HG03342 (cell line): ENCODE results near the gene SLC22A23.

Experiments
- ATAC-seq: cut with Tn5 transposase; IDR thresholded peaks from one replicate; pipeline ENCODE4 v1.9.1; 2021; ENCODE audit warnings: mild to moderate bottlenecking, moderate library complexity; ENCODE audit not compliant: unreplicated experiment

The SLC22A23 gene

GRCh38 chr6:3356056-3356823 is 100.6 kb downstream of the SLC22A23 start:
- peak; percentile 91 for ATAC-seq

DNA sequence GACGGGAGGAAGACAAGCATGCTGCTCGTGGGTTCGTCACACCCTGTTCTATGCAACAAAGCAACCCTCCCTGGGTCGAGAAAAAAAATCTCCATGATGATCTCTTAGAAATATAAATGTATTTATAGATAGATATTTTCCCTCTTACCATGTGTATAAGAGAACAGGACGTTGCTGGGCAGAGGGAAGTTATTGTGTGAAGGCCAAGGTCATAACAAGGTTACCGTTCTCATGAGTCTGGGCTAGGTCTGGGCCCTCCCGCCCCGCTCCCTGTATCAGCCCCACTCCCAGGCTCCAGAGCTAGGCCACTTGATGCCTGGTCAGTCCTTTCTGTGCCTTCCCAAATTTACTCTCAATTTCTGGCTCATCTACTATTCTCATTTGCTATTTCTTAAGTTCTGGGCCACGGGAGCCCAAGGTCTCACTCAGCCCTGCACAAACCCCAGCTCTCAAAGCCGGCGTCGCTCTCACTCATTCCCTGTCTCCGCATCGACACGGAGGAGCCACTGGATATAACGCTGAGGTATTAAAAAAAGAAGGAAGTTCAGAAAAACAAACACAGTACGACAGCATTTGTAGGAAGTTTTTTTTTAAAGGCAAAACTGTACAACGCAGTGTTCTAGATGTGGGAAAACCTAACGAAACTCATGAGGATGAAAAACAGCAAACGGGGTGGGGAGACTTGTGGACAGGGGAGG is 101.3 kb downstream of the SLC22A23 start:
- no peak for ATAC-seq

DNA sequence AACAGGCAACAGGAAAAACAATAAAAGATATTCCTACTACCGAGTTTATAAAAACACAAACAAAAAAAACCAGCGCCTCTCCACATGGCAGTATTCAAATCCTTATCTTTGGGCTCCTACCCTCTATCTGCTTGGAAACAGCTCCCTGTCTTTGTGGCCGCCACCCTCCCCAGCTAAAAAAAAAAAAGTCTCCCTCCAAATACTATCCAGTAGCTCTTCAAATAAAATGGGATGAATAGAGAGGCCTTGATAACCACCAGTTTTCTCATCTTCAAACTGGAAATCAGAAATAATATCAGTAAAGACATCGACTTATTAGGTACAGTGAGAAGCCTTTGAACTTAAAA is 101.9 kb downstream of the SLC22A23 start:
- ATAC-seq, result no peak

- ATAC-seq, result no peak
These were observed 102.9 kb downstream of the SLC22A23 start for GRCh38 chr6:3353939-3354338.

GRCh38 chr6:3353213-3353903 is 103.5 kb downstream of the SLC22A23 start:
- ATAC-seq, result no peak

DNA sequence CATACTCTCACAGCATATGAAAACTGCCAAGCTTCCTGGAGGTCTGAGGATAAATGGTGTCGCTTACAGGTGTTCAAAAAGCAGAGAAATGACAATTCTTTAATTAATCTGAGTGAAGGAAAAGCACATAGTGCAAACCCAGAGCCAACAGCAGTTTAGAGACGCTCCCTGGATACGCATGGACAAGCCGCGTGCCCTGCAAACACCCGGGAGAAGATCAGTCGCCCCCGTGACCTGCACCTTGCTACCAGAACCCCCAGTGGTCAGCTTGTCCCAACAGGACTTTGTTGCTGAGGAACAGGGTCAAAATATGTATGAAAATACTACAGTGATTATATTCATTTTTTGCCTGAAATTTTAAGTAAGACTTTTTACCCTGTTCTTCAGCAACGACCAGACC is 104.2 kb downstream of the SLC22A23 start:
- ATAC-seq, result no peak

DNA sequence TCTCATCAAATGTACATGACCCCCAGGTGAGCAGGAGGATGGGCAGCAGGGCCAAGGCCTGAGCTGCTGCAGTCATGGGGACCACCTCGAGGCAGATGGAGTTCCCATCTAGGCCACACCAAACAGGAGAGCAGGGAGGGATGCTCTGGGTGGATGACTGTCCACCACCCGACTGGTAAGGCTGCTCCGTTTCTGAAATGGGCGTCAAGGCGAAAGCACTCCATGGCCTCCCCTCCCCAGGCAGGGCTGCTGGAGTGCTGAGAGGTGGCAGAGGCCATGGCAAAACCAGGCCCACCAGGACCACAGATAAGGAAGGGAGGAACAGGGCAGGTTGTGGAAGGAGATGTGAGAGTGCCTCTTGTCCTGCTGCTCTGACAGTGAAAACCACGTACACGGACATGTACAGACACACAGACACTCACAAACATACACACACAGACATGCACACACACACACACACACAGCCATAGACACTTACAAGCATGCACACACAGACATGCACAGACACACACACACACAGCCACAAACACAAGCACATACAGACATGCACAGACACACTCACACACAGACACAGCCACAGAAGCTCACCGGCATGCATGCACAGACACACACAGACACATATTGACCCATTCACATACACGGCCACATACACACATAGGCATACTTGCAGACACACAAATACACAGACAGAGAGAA is 104.9 kb downstream of the SLC22A23 start:
- ATAC-seq, result no peak

GRCh38 chr6:3351105-3351676 is 105.7 kb downstream of the SLC22A23 start:
- no peak for ATAC-seq

DNA sequence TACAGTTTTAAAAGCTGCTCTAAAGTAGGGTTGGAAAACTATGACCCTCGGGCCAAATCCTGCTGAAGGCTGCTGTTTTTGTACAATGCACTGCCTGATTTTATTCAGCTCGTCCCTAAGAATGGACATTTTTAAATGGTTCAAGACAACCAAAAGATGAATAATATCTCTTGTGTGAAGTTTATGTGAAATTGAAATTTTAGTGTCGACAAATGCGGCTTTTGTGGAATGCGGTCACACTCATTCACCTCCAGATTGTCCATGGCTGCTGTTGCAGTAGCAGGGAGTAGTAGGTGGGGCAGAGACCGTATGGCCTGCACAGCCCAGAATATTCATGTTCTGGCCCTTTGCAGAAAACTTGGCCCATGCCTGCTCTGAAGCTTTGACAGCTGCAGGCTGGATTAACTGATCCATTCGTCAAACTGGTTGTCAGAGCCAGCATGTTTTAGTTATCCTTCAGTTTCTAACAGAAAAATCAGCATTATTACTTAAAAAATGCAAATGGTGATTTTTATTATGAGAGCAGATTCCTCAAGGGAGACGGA is 106.5 kb downstream of the SLC22A23 start:
- no peak for ATAC-seq

GRCh38 chr6:3349388-3350251 is 107.2 kb downstream of the SLC22A23 start:
- no peak for ATAC-seq

DNA sequence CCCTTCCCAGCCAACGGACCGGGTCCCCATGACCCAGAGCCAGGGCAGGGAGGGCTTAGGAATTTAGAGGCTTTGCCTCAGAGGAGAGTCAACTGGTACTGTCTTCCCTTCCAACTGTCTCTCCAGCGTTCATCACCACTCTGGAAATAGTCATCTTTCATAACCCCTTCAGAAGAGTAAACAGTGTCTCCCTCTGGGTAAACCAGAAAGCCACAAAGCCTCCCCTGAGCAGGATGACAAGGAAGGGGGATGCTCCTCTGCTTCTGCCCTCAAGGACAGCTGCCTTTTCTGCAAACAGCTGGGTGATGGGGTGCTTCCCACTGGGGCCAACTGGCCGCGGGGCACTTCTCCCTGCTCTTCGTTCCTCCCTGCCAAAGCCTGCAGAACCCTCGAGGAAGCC is 108.0 kb downstream of the SLC22A23 start:
- no peak for ATAC-seq

- ATAC-seq, result no peak
These were observed 109.0 kb downstream of the SLC22A23 start for GRCh38 chr6:3347826-3348225.

GRCh38 chr6:3347247-3347646 is 109.6 kb downstream of the SLC22A23 start:
- ATAC-seq, result no peak

DNA sequence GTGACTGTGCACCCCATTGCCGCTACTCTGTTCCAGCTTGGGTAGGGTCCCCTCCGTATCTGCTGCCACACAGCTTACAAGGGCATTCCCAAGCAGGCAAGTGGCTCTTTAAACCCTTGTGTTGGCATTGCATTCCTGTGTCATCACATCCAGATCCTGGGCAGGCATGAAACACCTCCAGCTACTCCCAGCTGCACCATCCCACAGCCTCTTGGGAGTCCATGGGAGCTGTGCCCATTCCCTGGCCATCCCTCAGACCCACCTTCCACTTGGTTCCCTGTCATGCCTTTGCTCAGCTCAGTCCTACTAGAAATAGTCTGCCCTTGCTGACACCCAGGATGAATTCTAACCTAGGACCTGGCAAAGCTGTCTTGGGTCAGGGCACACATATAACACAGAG is 110.4 kb downstream of the SLC22A23 start:
- ATAC-seq, result no peak

DNA sequence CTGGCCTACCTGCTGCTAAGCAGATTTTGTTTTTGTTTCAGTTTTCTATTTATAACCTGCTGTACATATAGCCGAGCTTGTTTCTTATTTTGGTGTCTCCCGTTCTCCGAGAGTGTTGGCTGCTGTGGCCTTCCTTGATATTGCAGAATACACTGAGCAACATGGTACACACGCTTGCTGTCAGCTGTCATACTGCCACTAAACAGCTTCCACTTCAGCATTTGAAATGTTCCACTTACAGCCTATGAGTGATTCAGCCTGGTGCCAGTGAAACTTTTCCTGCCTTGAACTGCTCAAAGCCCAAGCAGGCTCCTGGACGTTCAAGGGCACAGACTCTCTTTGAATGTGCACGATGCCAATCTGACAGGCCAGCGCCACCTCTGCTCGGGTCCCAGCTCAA is 111.0 kb downstream of the SLC22A23 start:
- ATAC-seq, result no peak

DNA sequence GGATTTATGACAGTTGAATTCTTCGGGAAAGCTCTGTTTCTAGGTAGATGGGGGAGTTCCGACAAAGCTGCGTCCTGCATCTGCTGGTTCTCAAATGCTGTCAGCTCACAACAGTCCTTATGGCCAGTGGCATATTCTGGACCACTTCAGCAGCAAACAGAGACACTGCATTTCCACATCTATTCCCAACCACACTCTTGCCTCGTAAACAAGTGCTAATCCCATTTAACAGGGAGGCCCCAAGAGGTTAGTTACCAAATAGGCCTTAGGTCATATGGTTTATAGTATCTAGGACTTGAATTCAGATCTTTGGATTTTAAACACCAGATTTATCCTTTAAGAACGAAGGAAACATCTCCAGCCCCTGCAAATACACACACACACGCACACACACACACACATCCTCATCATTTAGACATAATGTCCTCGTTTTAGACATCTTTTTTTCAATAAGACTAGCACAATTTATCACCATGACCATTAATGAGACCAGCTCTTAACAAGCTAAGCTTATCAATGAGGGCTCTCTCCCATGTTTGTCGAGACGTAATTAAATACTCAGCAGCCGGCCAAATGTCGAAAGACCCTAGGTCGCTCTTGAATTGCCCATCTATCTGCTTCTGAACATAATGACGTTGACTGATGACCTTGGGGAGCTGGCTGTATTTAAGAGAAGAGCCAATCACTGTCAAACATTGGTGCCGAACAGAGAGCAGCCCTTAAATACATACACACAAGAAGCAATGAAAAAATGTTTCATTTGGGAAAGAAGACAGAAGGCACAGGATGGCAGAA is 113.6 kb downstream of the SLC22A23 start:
- no peak for ATAC-seq

DNA sequence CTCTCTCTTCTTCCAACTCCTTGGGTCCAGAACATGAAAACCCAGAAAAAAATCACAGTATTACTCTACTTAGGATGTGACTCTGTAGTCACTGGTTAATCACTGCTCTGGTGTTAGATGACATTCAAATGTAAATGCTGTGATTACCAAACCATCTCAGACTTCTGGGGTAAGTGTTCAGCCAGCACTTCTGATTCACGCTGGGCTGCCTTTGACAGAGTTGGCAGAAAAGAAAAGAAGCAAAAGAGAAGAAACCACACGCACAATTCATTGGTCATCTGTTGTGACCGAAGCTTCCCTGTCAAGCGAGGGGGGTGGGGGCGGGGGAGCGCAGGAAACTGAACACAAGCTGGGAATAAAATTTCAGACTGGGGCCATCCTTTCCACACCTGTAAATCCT is 115.4 kb downstream of the SLC22A23 start:
- ATAC-seq, result no peak

DNA sequence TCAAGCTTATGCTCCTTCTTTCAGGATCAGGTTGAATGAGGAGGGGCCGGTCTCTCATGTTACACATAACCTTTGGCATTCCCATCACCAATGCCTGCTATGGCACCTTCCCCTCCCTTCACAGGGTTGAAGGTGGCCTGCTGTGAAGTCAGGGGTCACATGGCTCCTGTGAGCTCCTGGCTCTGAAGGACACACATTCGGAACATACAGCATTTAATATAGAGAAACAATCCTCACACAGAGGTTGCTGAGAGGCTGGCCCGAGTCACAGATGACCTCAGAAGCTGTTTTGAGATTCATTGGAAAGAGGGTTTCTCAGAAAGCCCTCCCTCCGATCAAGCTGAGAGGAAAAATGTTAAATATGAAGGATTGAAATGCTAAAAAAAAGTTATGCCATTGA is 116.0 kb downstream of the SLC22A23 start:
- no peak for ATAC-seq

- no peak for ATAC-seq
These were observed 116.5 kb downstream of the SLC22A23 start for GRCh38 chr6:3340358-3340802.
